BJ (cell line): Measurements from ENCODE around the gene CEACAM7. TPM values are rescaled to one million over a fixed set of nuclear protein-coding genes. Genes with fewer than 3 reads are reported as not detected.
"Not testable (repeated sequence)": the region's sequence is repeated elsewhere in the genome, so short reads cannot be mapped to it uniquely, and the experiment has no call there.

ENCODE experiments used
- CTCF ChIA-PET: fragments of 350-600 bp; formaldehyde crosslinking; extraction: SDS; loops from one replicate; lab custom pipeline; 2021; ENCODE audit warnings: antibody characterized with exemption, inconsistent platforms; lab: Yijun Ruan, JAX
- POLR2A ChIA-PET: fragments of 300-600 bp; sonication (Branson Sonifier 250); formaldehyde crosslinking; extraction: SDS; loops from one replicate; lab custom pipeline; 2021; ENCODE audit warnings: antibody characterized with exemption; lab: Charles Lee
- DNase-seq: peaks from one replicate; pipeline ENCODE4 v3.0.0-alpha.2; 2011; ENCODE audit warnings: low read depth
- H3K27me3 ChIP-seq: 2 replicates; pipeline ENCODE4 v1.6.0; 2011; ENCODE audit warnings: low read length; ENCODE audit not compliant: control insufficient read depth, insufficient read depth
- H3K36me3 ChIP-seq: 2 replicates; pipeline ENCODE4 v1.5.1; 2011; ENCODE audit warnings: low read length; ENCODE audit not compliant: control insufficient read depth, insufficient read depth
- H3K4me3 ChIP-seq: 2 replicates; pipeline ENCODE4 v1.5.1; 2011; ENCODE audit warnings: low read depth, mild to moderate bottlenecking, control low read depth, low read length
- CTCF ChIP-seq: IDR thresholded peaks from 2 replicates; pipeline ENCODE4 v1.5.1; 2011; ENCODE audit warnings: low read depth, mild to moderate bottlenecking, control low read depth, inconsistent platforms, low read length, moderate library complexity; ENCODE audit not compliant: insufficient read depth
- polyA plus RNA-seq: library from polyadenylated mRNA; depleted of rRNA; stranded (reverse); fragments of >200 nt; gene quantifications from 2 replicates; pipeline ENCODE4 v1.2.3, GENCODE V29; 2011

Gene CEACAM7
- polyA plus RNA-seq, 1 experiment, result not detected

- no peak overlapping the region for H3K4me3 ChIP-seq
- no peaks in the 10 kb centered on the region for H3K36me3 ChIP-seq
- no peak for TF ChIP-seq CTCF
- no peak for DNase-seq
- CTCF ChIA-PET, result no interaction called here
- no peaks in the 10 kb centered on the region for H3K27me3 ChIP-seq
- POLR2A ChIA-PET, result no interaction called here
Observed at GRCh38 chr19:41668315-41668714, 19.8 kb downstream of the CEACAM7 start.

- Histone ChIP-seq H3K36me3 (no peaks in the 10 kb centered on the region), H3K4me3 (no peak overlapping the region), H3K27me3 (no peaks in the 10 kb centered on the region)
- no peak for DNase-seq
- CTCF ChIA-PET, result no interaction called here
- POLR2A ChIA-PET, result no interaction called here
- no peak for TF ChIP-seq CTCF
Observed at GRCh38 chr19:41666075-41666474, 22.0 kb downstream of the CEACAM7 start.

- no peaks in the 10 kb centered on the region for H3K27me3 ChIP-seq
- no peak for TF ChIP-seq CTCF
- no peak overlapping the region for H3K4me3 ChIP-seq
- ChIA-PET POLR2A (no interaction called here), CTCF (interaction anchor here (1.4 kb wide), 1 partner anchor 15 kb away, joined by 5 read pairs; no protein-coding TSS in a partner anchor)
- DNase-seq, result no peak
- H3K36me3 ChIP-seq, result no peaks in the 10 kb centered on the region
Observed at GRCh38 chr19:41657157-41657556, 30.9 kb downstream of the CEACAM7 start.

GRCh38 chr19:41656756-41657155 is 31.3 kb downstream of the CEACAM7 start:
- CTCF ChIA-PET, result interaction anchor here (1.4 kb wide), 1 partner anchor 15 kb away, joined by 5 read pairs; no protein-coding TSS in a partner anchor
- POLR2A ChIA-PET, H3K36me3 ChIP-seq, H3K27me3 ChIP-seq, H3K4me3 ChIP-seq, DNase-seq: not testable (repeated sequence)

GRCh38 chr19:41652250-41652649 is 35.8 kb downstream of the CEACAM7 start:
- ChIA-PET CTCF (interaction anchor here (1.8 to 3.7 kb wide), 2 partner anchors 10 to 12 kb away, joined by 7 to 26 read pairs; no protein-coding TSS in a partner anchor), POLR2A (no interaction called here)
- DNase-seq, result no peak
- H3K27me3 ChIP-seq, result no peaks in the 10 kb centered on the region; the same call in 1 of the 2 replicates
- no peak overlapping the region for H3K4me3 ChIP-seq
- no peaks in the 10 kb centered on the region for H3K36me3 ChIP-seq
- no peak for TF ChIP-seq CTCF

- DNase-seq, result no peak
- no peaks in the 10 kb centered on the region; the same call in 1 of the 2 replicates for H3K27me3 ChIP-seq
- no peak overlapping the region for H3K4me3 ChIP-seq
- no peaks in the 10 kb centered on the region for H3K36me3 ChIP-seq
- TF ChIP-seq CTCF, result no peak
- POLR2A ChIA-PET, result no interaction called here
- CTCF ChIA-PET, result no interaction called here
Observed at GRCh38 chr19:41649827-41650226, 38.2 kb downstream of the CEACAM7 start.
